Panc1 (cell line): ENCODE results near the gene CTDSP2. TPM values are rescaled to one million over a fixed set of nuclear protein-coding genes. Genes with fewer than 3 reads are reported as not detected.

Source experiments
- ATAC-seq: fragments of 200-7000 bp; cut with Tn5 transposase; 2 replicates; pipeline ENCODE4 v1.9.1; 2020; ENCODE audit warnings: mild to moderate bottlenecking, moderate library complexity
- BruUV-seq: library from RNA; stranded (reverse); fragments of 400-500 nt; replicated peaks from 2 replicates; lab custom pipeline; 2021; lab: Mats Ljungman, UMichigan
- CTCF ChIA-PET: fragments of 300-600 bp; sonication (Branson Sonifier 250); formaldehyde crosslinking; loops from one replicate; lab custom pipeline; 2022; ENCODE audit warnings: antibody characterized with exemption; lab: Charles Lee
- POLR2A ChIA-PET: fragments of 300-600 bp; sonication (Branson Sonifier 250); formaldehyde crosslinking; loops from one replicate; lab custom pipeline; 2022; ENCODE audit warnings: antibody characterized with exemption; lab: Charles Lee
- DNase-seq: peaks from one replicate; pipeline ENCODE4 v3.0.0-alpha.2; 2010; ENCODE audit warnings: low read depth, low spot score
- H3K27ac ChIP-seq: 2 replicates; pipeline ENCODE4 v1.5.1; 2011; ENCODE audit warnings: mild to moderate bottlenecking, low read length, inconsistent platforms
- H3K27me3 ChIP-seq: fragments of 200-500 bp; sonication (Bioruptor generic); 2 replicates; pipeline ENCODE4 v1.6.0; 2014; ENCODE audit warnings: low read length, inconsistent platforms; ENCODE audit not compliant: control insufficient read depth, insufficient read depth
- H3K36me3 ChIP-seq: fragments of 200-500 bp; sonication (Bioruptor generic); 2 replicates; pipeline ENCODE4 v1.5.1; 2014; ENCODE audit warnings: inconsistent platforms, mild to moderate bottlenecking, low read length, moderate library complexity; ENCODE audit not compliant: control insufficient read depth, insufficient read depth
- H3K4me1 ChIP-seq: 2 replicates; pipeline ENCODE4 v1.5.1; 2011; ENCODE audit warnings: inconsistent platforms, mild to moderate bottlenecking, low read length, moderate library complexity; ENCODE audit not compliant: control insufficient read depth, insufficient read depth
- H3K4me3 ChIP-seq, 2 experiments: 2 replicates each; pipeline ENCODE4 v1.5.1; 2011 to 2012; ENCODE audit warnings: low read depth in 2 of 2, low read length in 2 of 2, mild to moderate bottlenecking in 2 of 2, inconsistent platforms in 1 of 2, moderate library complexity in 1 of 2
- H3K9me3 ChIP-seq: fragments of 200-500 bp; sonication (Bioruptor generic); 2 replicates; pipeline ENCODE4 v1.5.1; 2014; ENCODE audit warnings: low read depth, mild to moderate bottlenecking, inconsistent platforms, low read length, moderate library complexity; ENCODE audit not compliant: control insufficient read depth, insufficient read depth
- POLR2AphosphoS5 ChIP-seq: IDR thresholded peaks from 2 replicates; pipeline ENCODE4 v1.6.1; 2012; ENCODE audit warnings: mild to moderate bottlenecking, low read depth, low read length, moderate library complexity
- SIN3A ChIP-seq: IDR thresholded peaks from 2 replicates; pipeline ENCODE4 v1.6.1; 2012; ENCODE audit warnings: low read depth, mild to moderate bottlenecking, low read length, moderate library complexity, borderline replicate concordance; ENCODE audit not compliant: insufficient read depth
- TCF7L2 ChIP-seq: IDR thresholded peaks from 2 replicates; pipeline ENCODE4 v1.6.1; 2011; ENCODE audit warnings: mild to moderate bottlenecking, low read depth, low read length, inconsistent platforms
- in situ Hi-C: cut with HindIII; loops from 2 replicates; pipeline ENCODE4 v1.10.0; 2016; ENCODE audit warnings: low sequenced_read_pairs, low pct_unique_long_range_greater_than_20kb
- intact Hi-C: fragments of 100-400 bp; cut with micrococcal nuclease; formaldehyde crosslinking; loops from one replicate; pipeline ENCODE4 v1.10.0; 2022; ENCODE audit not compliant: unreplicated experiment
- total RNA-seq: library from RNA; stranded (reverse); gene quantifications from one replicate; pipeline ENCODE4 v1.2.1, GENCODE V29; 2021; ENCODE audit not compliant: unreplicated experiment
- TF ChIP-seq, protein P1 (sequence below): fragments of 450-650 bp; IDR thresholded peaks from 2 replicates; pipeline ENCODE4 v1.5.1; 2017; ENCODE audit warnings: mild to moderate bottlenecking
- TF ChIP-seq, protein P2 (sequence below), 2 experiments: IDR thresholded peaks; 2 replicates each; pipeline ENCODE4 v1.6.1; 2011 to 2012; ENCODE audit warnings: low read depth in 2 of 2, control low read depth in 1 of 2, low read length in 1 of 2, mild to moderate bottlenecking in 1 of 2, moderate library complexity in 1 of 2; ENCODE audit not compliant: insufficient read depth in 1 of 2

Gene CTDSP2
- total RNA-seq, 1 experiment from 2014 or later = 120 TPM

DNA sequence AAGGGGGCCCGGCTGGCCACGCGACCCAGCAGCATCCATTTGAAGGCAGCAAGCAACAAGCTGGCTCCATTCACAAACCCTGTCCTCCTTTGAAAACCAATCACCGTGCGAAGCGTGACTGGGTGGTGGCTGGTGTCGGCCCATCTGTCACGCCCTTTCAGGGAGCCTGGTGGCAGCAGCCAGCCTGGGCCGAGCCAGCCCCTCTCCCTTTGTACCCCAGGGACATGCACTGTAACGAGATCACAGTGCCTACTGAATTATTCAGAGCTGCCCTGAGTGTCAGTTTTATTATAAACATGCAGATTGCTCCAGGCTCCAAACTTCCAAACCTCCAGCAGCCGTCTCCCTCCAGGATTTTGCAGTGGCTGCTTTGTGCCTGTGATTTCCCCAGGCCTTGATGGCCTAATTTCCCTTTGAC lies 22.3 kb upstream of the CTDSP2 start:
- Histone ChIP-seq H3K27ac (no peak overlapping the region), H3K4me1 (peaks cover 15% of the 10 kb centered on the region), H3K27me3 (no peaks in the 10 kb centered on the region), H3K4me3 (no peak overlapping the region), H3K9me3 (no peaks in the 10 kb centered on the region), H3K36me3 (no peaks in the 10 kb centered on the region)
- in situ Hi-C loops (no loop called here), intact Hi-C loops (no loop called here)
- DNase-seq = no peak
- no peak for ATAC-seq
- ChIA-PET CTCF (no interaction called here), POLR2A (no interaction called here)
- no TSS peak for BruUV-seq
- TF ChIP-seq, protein P1, sequence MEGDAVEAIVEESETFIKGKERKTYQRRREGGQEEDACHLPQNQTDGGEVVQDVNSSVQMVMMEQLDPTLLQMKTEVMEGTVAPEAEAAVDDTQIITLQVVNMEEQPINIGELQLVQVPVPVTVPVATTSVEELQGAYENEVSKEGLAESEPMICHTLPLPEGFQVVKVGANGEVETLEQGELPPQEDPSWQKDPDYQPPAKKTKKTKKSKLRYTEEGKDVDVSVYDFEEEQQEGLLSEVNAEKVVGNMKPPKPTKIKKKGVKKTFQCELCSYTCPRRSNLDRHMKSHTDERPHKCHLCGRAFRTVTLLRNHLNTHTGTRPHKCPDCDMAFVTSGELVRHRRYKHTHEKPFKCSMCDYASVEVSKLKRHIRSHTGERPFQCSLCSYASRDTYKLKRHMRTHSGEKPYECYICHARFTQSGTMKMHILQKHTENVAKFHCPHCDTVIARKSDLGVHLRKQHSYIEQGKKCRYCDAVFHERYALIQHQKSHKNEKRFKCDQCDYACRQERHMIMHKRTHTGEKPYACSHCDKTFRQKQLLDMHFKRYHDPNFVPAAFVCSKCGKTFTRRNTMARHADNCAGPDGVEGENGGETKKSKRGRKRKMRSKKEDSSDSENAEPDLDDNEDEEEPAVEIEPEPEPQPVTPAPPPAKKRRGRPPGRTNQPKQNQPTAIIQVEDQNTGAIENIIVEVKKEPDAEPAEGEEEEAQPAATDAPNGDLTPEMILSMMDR = no peak
- TF ChIP-seq SIN3A = no peak
- TF ChIP-seq, protein P2, sequence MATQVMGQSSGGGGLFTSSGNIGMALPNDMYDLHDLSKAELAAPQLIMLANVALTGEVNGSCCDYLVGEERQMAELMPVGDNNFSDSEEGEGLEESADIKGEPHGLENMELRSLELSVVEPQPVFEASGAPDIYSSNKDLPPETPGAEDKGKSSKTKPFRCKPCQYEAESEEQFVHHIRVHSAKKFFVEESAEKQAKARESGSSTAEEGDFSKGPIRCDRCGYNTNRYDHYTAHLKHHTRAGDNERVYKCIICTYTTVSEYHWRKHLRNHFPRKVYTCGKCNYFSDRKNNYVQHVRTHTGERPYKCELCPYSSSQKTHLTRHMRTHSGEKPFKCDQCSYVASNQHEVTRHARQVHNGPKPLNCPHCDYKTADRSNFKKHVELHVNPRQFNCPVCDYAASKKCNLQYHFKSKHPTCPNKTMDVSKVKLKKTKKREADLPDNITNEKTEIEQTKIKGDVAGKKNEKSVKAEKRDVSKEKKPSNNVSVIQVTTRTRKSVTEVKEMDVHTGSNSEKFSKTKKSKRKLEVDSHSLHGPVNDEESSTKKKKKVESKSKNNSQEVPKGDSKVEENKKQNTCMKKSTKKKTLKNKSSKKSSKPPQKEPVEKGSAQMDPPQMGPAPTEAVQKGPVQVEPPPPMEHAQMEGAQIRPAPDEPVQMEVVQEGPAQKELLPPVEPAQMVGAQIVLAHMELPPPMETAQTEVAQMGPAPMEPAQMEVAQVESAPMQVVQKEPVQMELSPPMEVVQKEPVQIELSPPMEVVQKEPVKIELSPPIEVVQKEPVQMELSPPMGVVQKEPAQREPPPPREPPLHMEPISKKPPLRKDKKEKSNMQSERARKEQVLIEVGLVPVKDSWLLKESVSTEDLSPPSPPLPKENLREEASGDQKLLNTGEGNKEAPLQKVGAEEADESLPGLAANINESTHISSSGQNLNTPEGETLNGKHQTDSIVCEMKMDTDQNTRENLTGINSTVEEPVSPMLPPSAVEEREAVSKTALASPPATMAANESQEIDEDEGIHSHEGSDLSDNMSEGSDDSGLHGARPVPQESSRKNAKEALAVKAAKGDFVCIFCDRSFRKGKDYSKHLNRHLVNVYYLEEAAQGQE (IDR thresholded peaks at IDR 0.05; ENCODE audit: insufficient read depth in 1 of 2, low read depth in 2 of 2, low read length in 1 of 2) = no peak
- TF ChIP-seq POLR2AphosphoS5 = no peak
- TF ChIP-seq TCF7L2 = no peak

DNA sequence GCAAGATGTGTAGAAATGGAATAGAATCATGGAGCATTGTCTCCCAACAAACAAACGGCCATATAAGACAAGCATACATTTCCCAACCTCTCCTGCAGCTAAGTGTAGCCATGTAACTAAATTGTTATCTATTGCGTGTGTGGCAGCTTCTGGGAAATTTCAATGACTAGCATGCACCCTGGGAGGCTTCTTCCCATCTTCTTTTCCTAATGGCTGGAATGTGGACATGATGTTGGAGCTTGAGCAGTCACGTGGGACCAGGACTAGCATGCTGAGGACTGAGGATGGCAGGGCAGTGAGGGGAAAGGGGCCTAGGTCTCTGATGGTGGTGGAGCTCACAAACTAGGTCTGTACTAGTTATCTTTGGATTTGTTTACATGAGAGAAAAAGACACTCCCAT lies 21.7 kb upstream of the CTDSP2 start:
- Histone ChIP-seq H3K4me3 (no peak overlapping the region), H3K27ac (no peak overlapping the region), H3K27me3 (no peaks in the 10 kb centered on the region), H3K4me1 (peaks cover 15% of the 10 kb centered on the region), H3K9me3 (no peaks in the 10 kb centered on the region), H3K36me3 (no peaks in the 10 kb centered on the region)
- in situ Hi-C loops = no loop called here
- ATAC-seq (no peak), DNase-seq (no peak)
- intact Hi-C loops = no loop called here
- ChIA-PET CTCF (no interaction called here), POLR2A (no interaction called here)
- TF ChIP-seq, protein P2 (IDR thresholded peaks at IDR 0.05; ENCODE audit: insufficient read depth in 1 of 2, low read depth in 2 of 2, low read length in 1 of 2) = no peak
- TF ChIP-seq, protein P1 = no peak
- TF ChIP-seq SIN3A (no peak), TCF7L2 (no peak), POLR2AphosphoS5 (no peak)
- no TSS peak for BruUV-seq
